Pancreas (tissue), 10 donors: ENCODE measurements around the gene ZNF709. TPM values are rescaled to one million over a fixed set of nuclear protein-coding genes. Genes with fewer than 3 reads are reported as not detected.
A peak's percentile ranks its signal among the peaks of the same experiment; 100 is the strongest.

ENCODE experiments used
- ATAC-seq, 4 donors: fragments of 200-7000 bp; cut with Tn5 transposase; one replicate each; pipeline versions ENCODE4 v1.8.0 to v1.9.1; 2020; ENCODE audit warnings: mild to moderate bottlenecking in 4 of 4, moderate library complexity in 4 of 4
- DNase-seq, 6 donors: peaks; one replicate each; pipeline ENCODE4 v3.0.0-alpha.2; 2020
- FAIRE-seq: peaks from 2 replicates; lab custom pipeline; 2012; peaks lifted over from hg19 to GRCh38; lab: Jason Lieb, UNC
- H3K27ac ChIP-seq, 4 donors: fragments of 200-600 bp; sonication (generic); 1 replicate in 3 of 4; 2 replicates in 1 of 4; pipeline versions ENCODE4 v1.5.0 to v1.8.0; 2020
- H3K27me3 ChIP-seq, 4 donors: fragments of 200-600 bp; one replicate each; pipeline ENCODE4 v1.8.0; 2021
- H3K36me3 ChIP-seq, 3 donors: fragments of 200-600 bp; sonication (generic) in 1 of 3; one replicate each; pipeline versions ENCODE4 v1.5.0 to v1.8.0; 2020 to 2021
- H3K4me1 ChIP-seq, 3 donors: fragments of 200-600 bp; one replicate each; pipeline ENCODE4 v1.8.0; 2021
- H3K4me3 ChIP-seq, 4 donors: fragments of 200-600 bp; sonication (generic) in 2 of 4; one replicate each; pipeline versions ENCODE4 v1.5.0 to v1.8.0; 2020 to 2021
- H3K9me3 ChIP-seq, 4 donors: fragments of 200-600 bp; one replicate each; pipeline ENCODE4 v1.8.0; 2021
- whole genome bisulfite sequencing, 2 donors: extraction: QIAGEN DNeasy Blood & Tissue Kit; methylation state at CpG; one replicate each; pipeline ENCODE4 v1.1.7; 2013; 5-methylcytosine and 5-hydroxymethylcytosine counted together
- intact Hi-C, 3 donors: fragments of 100-400 bp; cut with DNase I; formaldehyde crosslinking; loops; one replicate each; pipeline versions ENCODE4 v1.11.1 to v1.14.2; 2022
- polyA plus RNA-seq, 2 donors: library from polyadenylated mRNA; stranded (reverse); fragments of 200-250 nt; gene quantifications; one replicate each; pipeline ENCODE4 v1.2.3, GENCODE V29; 2013
- total RNA-seq, 6 donors: library from RNA; stranded (reverse); fragmentation: NEBNext Ultra II Directional in 4 of 6; extraction: Animal tissue kit (Norgen Biotek cat#: 25700) in 4 of 6; gene quantifications; one replicate each; pipeline versions ENCODE4 v1.2.1 to v1.2.4, GENCODE V29; 2021 to 2023
- TF ChIP-seq, protein P1 (sequence below), 4 donors: fragments of 200-600 bp; sonication (generic) in 3 of 4; IDR thresholded peaks; one replicate each; pipeline versions ENCODE4 v1.5.0 to v1.8.0; 2021; ENCODE audit warnings: antibody characterized with exemption in 4 of 4
- donor health status: healthy with polysubstance abuse.
- donor health status: DM: no; HTN: no; CAD: no; lungs with moderate emphysema.
- donor health status: DM: no; HTN: no; CAD: no.
- donor health status: control.
- donor health status: control.
- donor health status: Bipolar disorder and iron deficiency.
- donor health status: DM: yes; HTN: yes; CAD: no.
- donor health status: DM: no; HTN: no; CAD: no.
- donor health status: DM: no; HTN: no; CAD: no.
- donor health status: DM: yes; HTN: yes; CAD: no.

The ZNF709 gene
- 1 to 10 TPM in 4 of 6 donors, under 1 TPM in 2; 0.56 to 2.5 (median 1.9) TPM for total RNA-seq
- 1 to 10 TPM in 1 of 2 donors, under 1 TPM in 1; 0.87 to 1.5 TPM for polyA plus RNA-seq

DNA sequence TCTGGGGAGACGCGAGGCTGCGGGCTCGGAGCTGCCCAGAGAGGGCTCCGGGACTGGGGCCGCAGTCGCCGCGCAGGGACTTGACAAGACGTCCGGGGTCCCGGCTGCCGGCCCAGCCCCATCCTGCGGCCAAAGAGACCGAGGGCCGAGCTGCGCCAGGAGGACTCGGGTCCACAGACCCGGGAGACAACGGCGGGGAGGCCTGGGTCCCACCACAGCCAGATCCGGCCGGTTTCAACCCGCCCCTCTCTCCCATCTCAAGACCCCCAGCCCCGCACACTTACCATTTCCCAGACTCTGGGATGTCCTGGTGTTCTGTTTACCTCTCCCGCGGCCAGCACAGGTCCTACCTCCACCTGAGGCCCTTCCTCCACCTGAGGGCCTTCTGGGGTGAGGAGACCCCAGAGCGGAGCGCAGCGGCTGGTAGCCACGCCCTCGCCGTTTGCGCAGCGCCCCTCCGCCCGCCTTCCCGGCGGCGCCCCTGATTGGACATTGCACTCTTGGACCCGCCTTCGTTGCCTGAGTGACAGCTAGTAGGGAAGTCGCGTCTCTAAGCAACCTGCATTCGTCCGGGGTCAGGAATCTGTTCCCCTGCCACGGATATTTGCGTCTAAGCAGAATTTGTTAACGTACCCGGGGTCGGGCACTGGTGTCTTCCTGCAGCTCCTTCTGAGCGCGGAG is at the start of gene ZNF709:
Gene ZNF709 (minus strand): TSS at position 446 of the 681 bp plus-strand sequence. CDS start 159 bp downstream, at position 287.
- Histone ChIP-seq H3K27me3 (no peaks in the 10 kb centered on the region), H3K4me3 (peak within 1 kb of the TSS; percentile 45 to 95 (median 88)), H3K27ac (peak within 1 kb of the TSS; percentile 46 to 68 (median 64)), H3K4me1 (peaks cover 0 to 8% (median 4%) of the 10 kb centered on the region in 3 donors), H3K9me3 (no peaks in the 10 kb centered on the region), H3K36me3 (no peaks in the 10 kb centered on the region)
- TF ChIP-seq, protein P1, sequence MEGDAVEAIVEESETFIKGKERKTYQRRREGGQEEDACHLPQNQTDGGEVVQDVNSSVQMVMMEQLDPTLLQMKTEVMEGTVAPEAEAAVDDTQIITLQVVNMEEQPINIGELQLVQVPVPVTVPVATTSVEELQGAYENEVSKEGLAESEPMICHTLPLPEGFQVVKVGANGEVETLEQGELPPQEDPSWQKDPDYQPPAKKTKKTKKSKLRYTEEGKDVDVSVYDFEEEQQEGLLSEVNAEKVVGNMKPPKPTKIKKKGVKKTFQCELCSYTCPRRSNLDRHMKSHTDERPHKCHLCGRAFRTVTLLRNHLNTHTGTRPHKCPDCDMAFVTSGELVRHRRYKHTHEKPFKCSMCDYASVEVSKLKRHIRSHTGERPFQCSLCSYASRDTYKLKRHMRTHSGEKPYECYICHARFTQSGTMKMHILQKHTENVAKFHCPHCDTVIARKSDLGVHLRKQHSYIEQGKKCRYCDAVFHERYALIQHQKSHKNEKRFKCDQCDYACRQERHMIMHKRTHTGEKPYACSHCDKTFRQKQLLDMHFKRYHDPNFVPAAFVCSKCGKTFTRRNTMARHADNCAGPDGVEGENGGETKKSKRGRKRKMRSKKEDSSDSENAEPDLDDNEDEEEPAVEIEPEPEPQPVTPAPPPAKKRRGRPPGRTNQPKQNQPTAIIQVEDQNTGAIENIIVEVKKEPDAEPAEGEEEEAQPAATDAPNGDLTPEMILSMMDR (IDR thresholded peaks at IDR 0.05), result no peak
- DNase-seq (peak; percentile 86 to 94 (median 90)), FAIRE-seq (no peak), ATAC-seq (peak; percentile 98 to 100 (median 99))
- 0% methylated on average over 51 to 53 of the region's 53 CpGs for WGBS, 2 donors
- intact Hi-C loops, result no loop called here

DNA sequence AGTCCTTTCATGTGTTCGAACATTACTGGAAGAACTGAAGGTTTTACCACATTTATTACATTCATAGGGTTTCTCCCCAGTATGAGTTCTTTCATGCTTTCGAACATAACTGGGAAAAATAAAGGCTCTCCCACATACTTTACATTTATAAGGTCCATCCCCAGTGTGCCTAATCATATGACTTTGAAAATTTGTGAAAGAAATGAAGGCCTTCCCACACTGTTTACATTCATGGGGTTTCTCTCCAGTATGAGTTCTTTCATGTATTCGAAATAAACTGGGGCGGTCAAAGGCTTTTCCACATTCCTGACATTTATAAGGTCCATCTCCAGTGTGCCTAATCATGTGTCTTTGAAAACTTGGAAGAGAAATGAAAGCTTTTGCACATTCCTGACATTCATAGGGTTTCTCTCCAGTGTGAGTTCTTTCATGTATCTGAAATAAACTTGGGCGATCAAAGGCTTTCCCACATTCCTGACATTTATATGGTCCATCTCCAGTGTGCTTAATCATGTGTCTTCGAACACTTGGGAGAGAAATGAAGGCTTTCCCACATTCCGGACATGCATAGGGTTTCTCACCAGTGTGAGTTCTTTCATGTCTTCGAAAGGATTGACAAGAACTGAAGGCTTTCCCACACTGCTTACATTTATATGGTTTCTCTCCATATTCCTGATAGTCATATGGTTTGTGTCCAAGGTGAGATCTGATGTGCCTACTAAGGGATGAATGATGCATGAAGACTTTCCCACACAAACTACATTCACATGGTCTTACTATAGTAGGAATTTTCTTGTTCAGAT is 42.6 kb upstream of the ZNF709 start:
- H3K27me3 ChIP-seq, result no peaks in the 10 kb centered on the region
- intact Hi-C loops, result no loop called here
- DNase-seq, result no peak
- ATAC-seq, result no peak
- FAIRE-seq, result no peak
- peaks cover 13 to 37% (median 20%) of the 10 kb centered on the region in 3 donors for H3K36me3 ChIP-seq
- H3K4me1 ChIP-seq, result no peaks in the 10 kb centered on the region
- H3K9me3 ChIP-seq, result peaks cover 5 to 23% (median 11%) of the 10 kb centered on the region in 4 donors
- H3K27ac ChIP-seq, result no peak overlapping the region
- TF ChIP-seq, protein P1 (IDR thresholded peaks at IDR 0.05), result no peak
- 99 to 100% methylated on average over 8 of the region's 8 CpGs for WGBS, 2 donors
- H3K4me3 ChIP-seq, result no peak overlapping the region

DNA sequence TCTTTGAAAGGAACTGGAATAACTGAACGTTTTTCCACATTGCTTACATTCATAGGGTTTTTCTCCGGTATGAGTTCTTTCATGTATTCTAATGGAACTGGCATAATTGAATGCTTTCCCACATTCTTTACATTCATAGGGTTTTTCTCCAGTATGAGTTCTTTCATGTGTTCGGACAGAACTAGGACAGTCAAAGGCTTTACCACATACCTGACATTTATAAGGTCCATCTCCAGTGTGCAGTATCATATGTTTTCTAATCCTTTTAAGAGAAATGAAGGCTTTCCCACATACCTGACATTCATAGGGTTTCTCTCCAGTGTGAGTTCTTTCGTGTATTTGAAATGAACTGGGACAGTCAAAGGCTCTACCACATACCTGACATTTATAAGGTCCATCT is 41.9 kb upstream of the ZNF709 start:
- no peak for ATAC-seq
- TF ChIP-seq, protein P1 (IDR thresholded peaks at IDR 0.05), result no peak
- no peak overlapping the region for H3K27ac ChIP-seq
- no peak for DNase-seq
- no peaks in the 10 kb centered on the region for H3K27me3 ChIP-seq
- FAIRE-seq, result no peak
- 90 to 93% methylated on average over 4 of the region's 4 CpGs for WGBS, 2 donors
- H3K4me1 ChIP-seq, result no peaks in the 10 kb centered on the region
- peaks cover 5 to 23% (median 11%) of the 10 kb centered on the region in 4 donors for H3K9me3 ChIP-seq
- H3K4me3 ChIP-seq, result no peak overlapping the region
- peaks cover 13 to 37% (median 20%) of the 10 kb centered on the region in 3 donors for H3K36me3 ChIP-seq
- intact Hi-C loops, result no loop called here

DNA sequence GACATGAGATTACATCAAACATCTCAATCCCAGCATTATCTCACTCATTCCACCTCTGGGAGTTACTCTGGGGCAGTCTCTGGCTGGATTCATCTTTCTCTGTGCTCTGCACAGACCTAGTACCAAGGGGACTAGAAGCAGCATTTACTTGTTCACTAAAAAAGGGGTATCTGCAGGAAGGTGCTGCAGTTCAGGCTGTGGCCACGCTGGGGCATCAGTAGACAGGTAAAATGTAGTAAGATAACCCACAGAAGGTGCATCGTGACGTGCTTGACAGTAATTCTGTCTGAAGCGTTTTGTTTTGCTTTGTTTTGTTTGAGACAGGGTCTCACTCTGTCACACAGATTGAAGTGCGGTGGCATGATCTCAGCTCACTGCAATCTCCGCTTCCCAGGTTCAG is 37.4 kb upstream of the ZNF709 start:
- WGBS, 2 donors, result 72 to 74% methylated on average over 6 of the region's 6 CpGs
- H3K9me3 ChIP-seq, result peaks cover 0 to 15% (median 5%) of the 10 kb centered on the region in 4 donors
- intact Hi-C loops, result no loop called here
- no peaks in the 10 kb centered on the region for H3K4me1 ChIP-seq
- H3K4me3 ChIP-seq, result no peak overlapping the region
- FAIRE-seq (no peak), ATAC-seq (no peak), DNase-seq (no peak)
- peaks cover 7 to 16% (median 10%) of the 10 kb centered on the region in 3 donors for H3K36me3 ChIP-seq
- TF ChIP-seq, protein P1 (IDR thresholded peaks at IDR 0.05), result no peak
- no peak overlapping the region for H3K27ac ChIP-seq
- H3K27me3 ChIP-seq, result no peaks in the 10 kb centered on the region
